Prostate gland (tissue), 2 donors: Measurements from ENCODE around the gene BEST3. TPM values are rescaled to one million over a fixed set of nuclear protein-coding genes. Genes with fewer than 3 reads are reported as not detected.

ENCODE experiments used
- DNase-seq: peaks from one replicate; pipeline ENCODE4 v3.0.0-alpha.2; 2019; ENCODE audit warnings: low spot score
- H3K27ac ChIP-seq, 2 donors: fragments of 200-600 bp; sonication (generic); 2 replicates each; pipeline ENCODE4 v1.5.1; 2017 to 2019
- H3K27me3 ChIP-seq: fragments of 200-600 bp; sonication (generic); replicated peaks from 2 replicates; pipeline ENCODE4 v1.5.1; 2019; ENCODE audit not compliant: insufficient read depth
- H3K36me3 ChIP-seq, 2 donors: fragments of 200-600 bp; sonication (generic); 1 replicate in 1 of 2; 2 replicates in 1 of 2; pipeline versions ENCODE4 v1.5.1 to v1.8.1; 2017 to 2019
- H3K4me1 ChIP-seq: fragments of 200-600 bp; sonication (generic); replicated peaks from 2 replicates; pipeline ENCODE4 v1.5.1; 2019
- H3K4me3 ChIP-seq, 2 donors: fragments of 200-600 bp; sonication (generic); 2 replicates each; pipeline ENCODE4 v1.5.1; 2017 to 2019
- H3K9me3 ChIP-seq: fragments of 200-600 bp; sonication (generic); 2 replicates; pipeline ENCODE4 v1.5.1; 2017
- CTCF ChIP-seq, 4 experiments: fragments of 200-600 bp in 2 of 4; fragments of 450-650 bp in 2 of 4; sonication (generic) in 2 of 4; IDR thresholded peaks; 1 replicate in 3 of 4; 2 replicates in 1 of 4; pipeline ENCODE4 v1.5.1; 2016 to 2019; ENCODE audit warnings: antibody characterized with exemption in 4 of 4, mild to moderate bottlenecking in 2 of 4, moderate library complexity in 2 of 4
- POLR2A ChIP-seq: fragments of 450-650 bp; IDR thresholded peaks from one replicate; pipeline ENCODE4 v1.6.1; 2016; ENCODE audit warnings: antibody characterized with exemption, mild to moderate bottlenecking
- POLR2AphosphoS5 ChIP-seq: sonication (generic); formaldehyde crosslinking; IDR thresholded peaks from one replicate; pipeline ENCODE4 v1.6.1; 2017; ENCODE audit warnings: antibody characterized with exemption
- WGBS: methylation state at CpG from one replicate; pipeline ENCODE4 v1.1.5; 2018; 5-methylcytosine and 5-hydroxymethylcytosine counted together
- intact Hi-C: fragments of 100-400 bp; cut with DNase I; formaldehyde crosslinking; loops from one replicate; pipeline ENCODE4 v1.14.2; 2022
- total RNA-seq, 2 donors: library from RNA; depleted of rRNA; stranded (reverse); fragments of >200 nt; gene quantifications; one replicate each; pipeline ENCODE4 v1.1.0, GENCODE V29; 2016

BEST3 gene
- total RNA-seq, 2 donors from 2014 or later = 0.85 to 2.1 TPM

- Histone ChIP-seq H3K36me3 (no peaks in the 10 kb centered on the region), H3K4me3 (no peak overlapping the region), H3K4me1 (no peaks in the 10 kb centered on the region), H3K27me3 (no peaks in the 10 kb centered on the region), H3K9me3 (no peaks in the 10 kb centered on the region), H3K27ac (no peak overlapping the region)
- no peak for DNase-seq
- TF ChIP-seq POLR2A = no peak
- no peak for TF ChIP-seq POLR2AphosphoS5
- no peak for TF ChIP-seq CTCF (IDR thresholded peaks at IDR 0.05)
- intact Hi-C loops = no loop called here
- WGBS = 63% methylated on average over 11 of the region's 11 CpGs
These were observed 43.3 kb downstream of the BEST3 start for GRCh38 chr12:69655616-69656340.

- 83% methylated on average over 8 of the region's 8 CpGs for WGBS
- TF ChIP-seq POLR2AphosphoS5 = no peak
- no peak for TF ChIP-seq CTCF (IDR thresholded peaks at IDR 0.05)
- TF ChIP-seq POLR2A = no peak
- intact Hi-C loops = no loop called here
- H3K27me3 ChIP-seq = no peaks in the 10 kb centered on the region
- no peak overlapping the region for H3K4me3 ChIP-seq
- no peaks in the 10 kb centered on the region for H3K9me3 ChIP-seq
- no peak overlapping the region for H3K27ac ChIP-seq
- H3K36me3 ChIP-seq = no peaks in the 10 kb centered on the region
- no peak for DNase-seq
- no peaks in the 10 kb centered on the region for H3K4me1 ChIP-seq
These were observed 45.4 kb downstream of the BEST3 start for GRCh38 chr12:69653703-69654102.

GRCh38 chr12:69651922-69652321 is 47.2 kb downstream of the BEST3 start:
- intact Hi-C loops = no loop called here
- no peaks in the 10 kb centered on the region for H3K36me3 ChIP-seq

GRCh38 chr12:69649529-69649928 is 49.6 kb downstream of the BEST3 start:
- no peaks in the 10 kb centered on the region for H3K27me3 ChIP-seq
- DNase-seq = no peak
- no peaks in the 10 kb centered on the region for H3K9me3 ChIP-seq
- no peaks in the 10 kb centered on the region for H3K4me1 ChIP-seq
- TF ChIP-seq CTCF (IDR thresholded peaks at IDR 0.05) = no peak
- no peak for TF ChIP-seq POLR2AphosphoS5
- TF ChIP-seq POLR2A = no peak
- no peak overlapping the region for H3K4me3 ChIP-seq
- intact Hi-C loops = no loop called here
- no peaks in the 10 kb centered on the region for H3K36me3 ChIP-seq
- WGBS = 35% methylated on average over 4 of the region's 4 CpGs
- no peak overlapping the region for H3K27ac ChIP-seq

More at GRCh38 chr12:69651922-69652321, 47.2 kb downstream of the BEST3 start:
- TF ChIP-seq POLR2A (no peak), CTCF (IDR thresholded peaks at IDR 0.05) (no peak), POLR2AphosphoS5 (no peak)
- Histone ChIP-seq H3K27me3 (no peaks in the 10 kb centered on the region), H3K9me3 (no peaks in the 10 kb centered on the region), H3K27ac (no peak overlapping the region), H3K4me1 (no peaks in the 10 kb centered on the region), H3K4me3 (no peak overlapping the region)
- 96% methylated on average over 3 of the region's 3 CpGs for WGBS
- no peak for DNase-seq

GRCh38 chr12:69648476-69648875 is 50.6 kb downstream of the BEST3 start:
- intact Hi-C loops = no loop called here
- TF ChIP-seq POLR2A = no peak
- TF ChIP-seq CTCF (IDR thresholded peaks at IDR 0.05) = no peak
- no peak for TF ChIP-seq POLR2AphosphoS5
- Histone ChIP-seq H3K36me3 (no peaks in the 10 kb centered on the region), H3K4me3 (no peak overlapping the region), H3K27me3 (no peaks in the 10 kb centered on the region), H3K9me3 (no peaks in the 10 kb centered on the region), H3K27ac (no peak overlapping the region), H3K4me1 (no peaks in the 10 kb centered on the region)
- DNase-seq = no peak
- 74% methylated on average over 3 of the region's 3 CpGs for WGBS
